Spleen (tissue), 13 donors: ENCODE data around the gene CTDSP2. TPM values are rescaled to one million over a fixed set of nuclear protein-coding genes. Genes with fewer than 3 reads are reported as not detected.

ENCODE experiments used
- DNase-seq: peaks from one replicate; pipeline ENCODE4 v3.0.0-alpha.2; 2020
- H3K27ac ChIP-seq, 8 donors: fragments of 200-600 bp; sonication (generic) in 7 of 8; 1 replicate in 4 of 8; 2 replicates in 4 of 8; pipeline versions ENCODE4 v1.5.0 to v1.8.0; 2016 to 2021; ENCODE audit warnings: inconsistent platforms in 4 of 8, mild to moderate bottlenecking in 4 of 8, moderate library complexity in 1 of 8
- H3K27me3 ChIP-seq, 7 donors: fragments of 200-600 bp; sonication (generic) in 6 of 7; replicated peaks in 1 of 7; 1 replicate in 4 of 7; 2 replicates in 3 of 7; pipeline versions ENCODE4 v1.5.0 to v1.8.0; 2016 to 2021; ENCODE audit warnings: inconsistent platforms in 3 of 7, mild to moderate bottlenecking in 1 of 7
- H3K36me3 ChIP-seq, 6 donors: fragments of 200-600 bp; sonication (generic) in 5 of 6; 1 replicate in 4 of 6; 2 replicates in 2 of 6; pipeline versions ENCODE4 v1.5.0 to v1.8.0; 2016 to 2021; ENCODE audit warnings: inconsistent platforms in 2 of 6
- H3K4me1 ChIP-seq, 6 donors: fragments of 200-600 bp; sonication (generic) in 5 of 6; 1 replicate in 3 of 6; 2 replicates in 3 of 6; pipeline versions ENCODE4 v1.5.0 to v1.8.0; 2016 to 2021; ENCODE audit warnings: inconsistent platforms in 3 of 6
- H3K4me3 ChIP-seq, 8 donors: fragments of 200-600 bp; sonication (generic) in 7 of 8; 1 replicate in 4 of 8; 2 replicates in 4 of 8; pipeline versions ENCODE4 v1.5.0 to v1.8.0; 2016 to 2021; ENCODE audit warnings: inconsistent platforms in 4 of 8, mild to moderate bottlenecking in 4 of 8, moderate library complexity in 2 of 8
- H3K9me3 ChIP-seq, 8 donors: fragments of 200-600 bp; sonication (generic) in 7 of 8; 1 replicate in 4 of 8; 2 replicates in 4 of 8; pipeline versions ENCODE4 v1.5.0 to v1.8.0; 2016 to 2021; ENCODE audit warnings: inconsistent platforms in 4 of 8
- CTCF ChIP-seq, 11 experiments: fragments of 200-600 bp in 7 of 11; fragments of 450-650 bp in 4 of 11; sonication (generic) in 4 of 11; IDR thresholded peaks in 8 of 11; conservative IDR thresholded peaks in 3 of 11; 1 replicate in 7 of 11; 2 replicates in 4 of 11; pipeline versions ENCODE4 v1.4.0 to v1.8.0; 2016 to 2021; ENCODE audit warnings: antibody characterized with exemption in 11 of 11, inconsistent platforms in 4 of 11, mild to moderate bottlenecking in 1 of 11
- POLR2A ChIP-seq, 3 donors: fragments of 450-650 bp; IDR thresholded peaks; one replicate each; pipeline ENCODE4 v1.5.1; 2017; ENCODE audit warnings: antibody characterized with exemption in 3 of 3, mild to moderate bottlenecking in 1 of 3
- POLR2AphosphoS5 ChIP-seq, 3 donors: sonication (generic); formaldehyde crosslinking; IDR thresholded peaks; one replicate each; pipeline ENCODE4 v1.5.1; 2017; ENCODE audit warnings: antibody characterized with exemption in 3 of 3
- WGBS, 5 donors: extraction: QIAGEN DNeasy Blood & Tissue Kit in 3 of 5; methylation state at CpG; one replicate each; pipeline versions ENCODE4 v1.1.5 to v1.1.7; 2013 to 2018; 5-methylcytosine and 5-hydroxymethylcytosine counted together
- intact Hi-C: fragments of 100-400 bp; cut with DNase I; formaldehyde crosslinking; loops from one replicate; pipeline ENCODE4 v1.15.0; 2023; ENCODE audit warnings: low total_unique reads
- long read RNA-seq, 2 donors: transcript quantifications; one replicate each; lab custom pipeline, GENCODE V29; 2026
- polyA plus RNA-seq, 3 donors: library from polyadenylated mRNA; stranded (reverse); fragments of 200-250 nt; gene quantifications; one replicate each; pipeline ENCODE4 v1.2.1, GENCODE V29; 2013
- total RNA-seq, 7 donors: library from RNA; depleted of rRNA in 3 of 7; stranded (reverse); fragments of >200 nt in 3 of 7; fragmentation: NEBNext Ultra II Directional in 4 of 7; extraction: Animal tissue kit (Norgen Biotek cat#: 25700) in 4 of 7; gene quantifications; one replicate each; pipeline versions ENCODE4 v1.1.0 to v1.2.1, GENCODE V29; 2016 to 2021
- donor health status: healthy with polysubstance abuse.
- donor health status: DM: no; HTN: no; CAD: no; lungs with moderate emphysema.
- donor health status: DM: no; HTN: no; CAD: no.
- donor health status: Bipolar disorder and iron deficiency.
- donor health status: healthy.
- donor health status: DM: no; HTN: no; CAD: no.
- donor health status: DM: yes; HTN: yes; CAD: no.

The CTDSP2 gene
- total RNA-seq = 100 to 1,000 TPM; 140 to 203 (median 181) TPM
- 10 to 100 TPM; 22.2 to 43.5 (median 23.8) TPM for polyA plus RNA-seq
- long read RNA-seq, donor 1, full-length matches to known transcripts = 24 of 69 reads
- long read RNA-seq, donor 1, partial matches to known transcripts = 40 of 69 reads
- long read RNA-seq, donor 1, other reads (novel, unspliced or antisense) = 5 of 69 reads
- long read RNA-seq, donor 2, full-length matches to known transcripts = 24 of 29 reads
- long read RNA-seq, donor 2, partial matches to known transcripts = 5 of 29 reads
- long read RNA-seq, donor 2, other reads (novel, unspliced or antisense) = 0 of 29 reads

GRCh38 chr12:57846577-57847319 lies at the start of gene CTDSP2:
CTDSP2 (minus strand) TSS chr12:57846729; CDS start chr12:57846435, 294 bp downstream.
- peaks cover 0 to 6% (median 0%) of the 10 kb centered on the region in 6 donors for H3K36me3 ChIP-seq
- intact Hi-C loops = no loop called here
- H3K4me1 ChIP-seq = peaks cover 40 to 73% (median 51%) of the 10 kb centered on the region in 6 donors
- H3K9me3 ChIP-seq = no peaks in the 10 kb centered on the region
- peak in 1 of 11 experiments; percentile 28 for TF ChIP-seq CTCF (IDR thresholded peaks at IDR 0.05 in 8 of 11, conservative IDR thresholded peaks at IDR 0.05 in 3 of 11)
- TF ChIP-seq POLR2A (IDR thresholded peaks at IDR 0.05) = no peak
- peak; percentile 74 to 82 (median 76) for TF ChIP-seq POLR2AphosphoS5 (IDR thresholded peaks at IDR 0.05)
- H3K27me3 ChIP-seq = peaks cover 0 to 5% (median 0%) of the 10 kb centered on the region in 7 donors
- peak; percentile 98 for DNase-seq
- peak within 1 kb of the TSS; percentile 97 to 99 (median 98) for H3K27ac ChIP-seq
- peak within 1 kb of the TSS; percentile 87 to 100 (median 94) for H3K4me3 ChIP-seq
- 0 to 1% (median 1%) methylated on average over 21 to 58 of the region's 58 CpGs for WGBS, 5 donors

- Histone ChIP-seq H3K36me3 (no peaks in the 10 kb centered on the region), H3K4me1 (peaks cover 40 to 80% (median 74%) of the 10 kb centered on the region in 6 donors), H3K4me3 (peak overlapping the region; percentile 40 to 76 (median 48)), H3K27me3 (peaks cover 0 to 9% (median 0%) of the 10 kb centered on the region in 7 donors), H3K9me3 (no peaks in the 10 kb centered on the region), H3K27ac (peak overlapping the region; percentile 78 to 92 (median 88))
- TF ChIP-seq CTCF (IDR thresholded peaks at IDR 0.05 in 8 of 11, conservative IDR thresholded peaks at IDR 0.05 in 3 of 11) = peak in 1 of 11 experiments; percentile 16
- no peak for TF ChIP-seq POLR2AphosphoS5 (IDR thresholded peaks at IDR 0.05)
- TF ChIP-seq POLR2A (IDR thresholded peaks at IDR 0.05) = no peak
- DNase-seq = no peak
- intact Hi-C loops = no loop called here
- WGBS, 5 donors = 15 to 26% (median 25%) methylated on average over 6 of the region's 6 CpGs
These were observed 49.5 kb upstream of the CTDSP2 start for GRCh38 chr12:57896115-57896433.

- Histone ChIP-seq H3K27me3 (peaks cover 0 to 9% (median 0%) of the 10 kb centered on the region in 7 donors), H3K27ac (peak overlapping the region; percentile 78 to 92 (median 88)), H3K36me3 (no peaks in the 10 kb centered on the region), H3K4me3 (peak overlapping the region in 4 of 8 donors; percentile 43 to 76 (median 54)), H3K4me1 (peaks cover 40 to 80% (median 74%) of the 10 kb centered on the region in 6 donors), H3K9me3 (no peaks in the 10 kb centered on the region)
- intact Hi-C loops = no loop called here
- no peak for DNase-seq
- WGBS, 5 donors = 72 to 78% (median 76%) methylated on average over 5 of the region's 5 CpGs
- TF ChIP-seq POLR2A (IDR thresholded peaks at IDR 0.05) (no peak), POLR2AphosphoS5 (IDR thresholded peaks at IDR 0.05) (no peak), CTCF (IDR thresholded peaks at IDR 0.05 in 8 of 11, conservative IDR thresholded peaks at IDR 0.05 in 3 of 11) (no peak)
These were observed 49.0 kb upstream of the CTDSP2 start for GRCh38 chr12:57895389-57896114.
